OCI-LY7 (cell line): ENCODE measurements around the gene UNC13A. TPM values are rescaled to one million over a fixed set of nuclear protein-coding genes. Genes with fewer than 3 reads are reported as not detected.
A peak's percentile ranks its signal among the peaks of the same experiment; 100 is the strongest.

ENCODE experiments used
- BruUV-seq: library from RNA; stranded (reverse); fragments of 400-500 nt; replicated peaks from 2 replicates; lab custom pipeline; 2021; lab: Mats Ljungman, UMichigan
- CTCF ChIA-PET: fragments of 300-600 bp; sonication (Branson Sonifier 250); formaldehyde crosslinking; loops from one replicate; lab custom pipeline; 2022; ENCODE audit warnings: antibody characterized with exemption; ENCODE audit not compliant: unreplicated experiment; lab: Charles Lee
- POLR2A ChIA-PET: fragments of 300-600 bp; sonication (Branson Sonifier 250); formaldehyde crosslinking; loops from one replicate; lab custom pipeline; 2022; ENCODE audit warnings: antibody characterized with exemption; lab: Charles Lee
- DNase-seq: peaks from one replicate; pipeline ENCODE4 v3.0.0-alpha.2; 2015; ENCODE audit warnings: low spot score
- H2AFZ ChIP-seq: fragments of 200-600 bp; sonication (generic), shearing (Covaris generic); 2 replicates; pipeline ENCODE4 v1.6.1; 2014; ENCODE audit warnings: mild to moderate bottlenecking, antibody characterized with exemption, low read length, moderate library complexity
- H3K27ac ChIP-seq: fragments of 200-600 bp; sonication (generic); 2 replicates; pipeline ENCODE4 v1.5.1; 2014; ENCODE audit warnings: mixed run types, low read depth, mild to moderate bottlenecking, moderate library complexity, low read length, inconsistent platforms; ENCODE audit not compliant: poor library complexity, severe bottlenecking
- H3K36me3 ChIP-seq: fragments of 200-600 bp; sonication (generic); 2 replicates; pipeline ENCODE4 v1.6.1; 2014; ENCODE audit warnings: mild to moderate bottlenecking, antibody characterized with exemption, low read length, moderate library complexity, mixed read lengths; ENCODE audit not compliant: insufficient read depth
- H3K4me1 ChIP-seq: fragments of 200-600 bp; sonication (generic); 2 replicates; pipeline ENCODE4 v1.5.1; 2014; ENCODE audit warnings: mild to moderate bottlenecking, low read length; ENCODE audit not compliant: insufficient read depth, poor library complexity, severe bottlenecking
- H3K4me2 ChIP-seq: fragments of 200-600 bp; sonication (generic); 2 replicates; pipeline ENCODE4 v1.6.1; 2014; ENCODE audit warnings: mild to moderate bottlenecking, low read length
- H3K4me3 ChIP-seq: fragments of 200-600 bp; sonication (generic); 2 replicates; pipeline ENCODE4 v1.5.1; 2014; ENCODE audit warnings: mild to moderate bottlenecking, low read depth, low read length; ENCODE audit not compliant: poor library complexity, severe bottlenecking
- H3K79me2 ChIP-seq: fragments of 200-600 bp; sonication (generic); 2 replicates; pipeline ENCODE4 v1.6.1; 2016; ENCODE audit warnings: low read depth, mild to moderate bottlenecking, low read length, moderate library complexity, mixed read lengths; ENCODE audit not compliant: insufficient read depth
- H3K9me2 ChIP-seq: fragments of 200-600 bp; sonication (generic); 2 replicates; pipeline ENCODE4 v1.6.1; 2016; ENCODE audit warnings: mild to moderate bottlenecking, low read length, mixed read lengths; ENCODE audit not compliant: insufficient read depth
- H3K9me3 ChIP-seq: fragments of 200-600 bp; sonication (generic); 2 replicates; pipeline ENCODE4 v1.6.1; 2014; ENCODE audit warnings: mild to moderate bottlenecking, mixed run types, low read length, mixed read lengths
- H4K20me1 ChIP-seq: fragments of 200-600 bp; sonication (generic); 2 replicates; pipeline ENCODE4 v1.6.1; 2014; ENCODE audit warnings: mild to moderate bottlenecking, antibody characterized with exemption, low read length, moderate library complexity, mixed read lengths; ENCODE audit not compliant: insufficient read depth
- CTCF ChIP-seq: fragments of 200-600 bp; sonication (generic); conservative IDR thresholded peaks from 2 replicates; pipeline ENCODE4 v1.5.1; 2014; ENCODE audit warnings: mild to moderate bottlenecking, antibody characterized with exemption, low read length, moderate library complexity, mixed read lengths
- EZH2phosphoT487 ChIP-seq: fragments of 200-600 bp; sonication (generic); IDR thresholded peaks from 2 replicates; pipeline ENCODE4 v1.6.1; 2018; ENCODE audit warnings: low read depth, borderline replicate concordance, mild to moderate bottlenecking, mixed run types, antibody characterized with exemption, low read length, moderate library complexity, mixed read lengths
- intact Hi-C: fragments of 100-400 bp; cut with micrococcal nuclease; formaldehyde crosslinking; loops from one replicate; pipeline ENCODE4 v1.10.0; 2022; ENCODE audit not compliant: unreplicated experiment
- total RNA-seq, 2 experiments: library from RNA; depleted of rRNA in 1 of 2; stranded (reverse); fragments of >200 nt in 1 of 2; shearing (Covaris generic) in 1 of 2; gene quantifications; 2 replicates each; pipeline ENCODE4 v1.2.3, GENCODE V29; 2014 to 2022

Gene UNC13A
- total RNA-seq, 2 experiments from 2014 or later: 0.72 to 0.92 TPM

DNA sequence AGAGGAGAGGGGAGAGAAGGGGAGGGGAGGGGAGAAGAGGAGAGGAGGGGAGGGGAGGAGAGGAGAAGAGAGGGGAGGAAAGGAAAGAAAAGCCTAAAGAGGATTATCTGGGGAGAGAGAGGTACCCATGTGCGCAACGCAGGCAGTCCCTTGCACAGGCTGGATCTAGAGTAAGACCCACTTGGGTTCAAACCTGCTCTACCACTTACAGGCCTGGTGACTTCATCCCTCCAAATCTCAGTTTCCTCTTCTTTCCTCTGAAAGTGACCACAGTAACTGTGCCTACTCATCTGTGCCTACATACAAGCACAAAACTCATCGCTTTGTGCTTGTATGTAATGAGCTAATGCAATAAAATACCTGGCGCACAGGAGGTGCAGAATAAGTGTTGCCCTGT lies 30.4 kb upstream of the UNC13A start:
- H3K79me2 ChIP-seq: peaks cover 17% of the 10 kb centered on the region
- no TSS peak for BruUV-seq
- H4K20me1 ChIP-seq: peaks cover 5% of the 10 kb centered on the region; the same call in 1 of the 2 replicates
- no peak for DNase-seq
- POLR2A ChIA-PET: interaction anchor here (0.6 to 2.1 kb wide), 9 partner anchors 9 to 141 kb away, joined by 3 to 8 read pairs (median 3); partner anchors contain the start of gene FCHO1
- TF ChIP-seq EZH2phosphoT487: no peak
- TF ChIP-seq CTCF: no peak
- no peaks in the 10 kb centered on the region for H3K9me2 ChIP-seq
- peak overlapping the region; percentile 95 for H3K4me3 ChIP-seq
- CTCF ChIA-PET: interaction anchor here (0.8 to 1.1 kb wide), 2 partner anchors 36 to 48 kb away, joined by 3 to 4 read pairs; no protein-coding TSS in a partner anchor
- H3K36me3 ChIP-seq: peaks cover 15% of the 10 kb centered on the region; the same call in 1 of the 2 replicates
- H3K4me2 ChIP-seq: peak overlapping the region; percentile 99
- H3K9me3 ChIP-seq: no peaks in the 10 kb centered on the region
- H3K4me1 ChIP-seq: peaks cover 33% of the 10 kb centered on the region
- peak overlapping the region; percentile 86; the same call in 1 of the 2 replicates for H2AFZ ChIP-seq
- peak overlapping the region; percentile 20 for H3K27ac ChIP-seq
- intact Hi-C loops: loop anchor here (5.0 kb wide), 1 partner anchor 139 kb away; the partner anchor contains the start of gene RPL18A

- peaks cover 6% of the 10 kb centered on the region; the same call in 1 of the 2 replicates for H3K36me3 ChIP-seq
- intact Hi-C loops: loop anchor here (5.0 kb wide), 1 partner anchor 141 kb away; the partner anchor contains the start of gene RPL18A
- CTCF ChIA-PET: no interaction called here
- no peak overlapping the region for H3K4me3 ChIP-seq
- POLR2A ChIA-PET: no interaction called here
- peak; percentile 36 for DNase-seq
- peaks cover 5% of the 10 kb centered on the region; the same call in 1 of the 2 replicates for H4K20me1 ChIP-seq
- H2AFZ ChIP-seq: no peak overlapping the region
- H3K4me1 ChIP-seq: peaks cover 26% of the 10 kb centered on the region
- H3K27ac ChIP-seq: no peak overlapping the region
- H3K9me3 ChIP-seq: no peaks in the 10 kb centered on the region
- H3K4me2 ChIP-seq: no peak overlapping the region
- peak; percentile 68 for TF ChIP-seq CTCF
- no peak for TF ChIP-seq EZH2phosphoT487
- peaks cover 17% of the 10 kb centered on the region for H3K79me2 ChIP-seq
- no TSS peak for BruUV-seq
- no peaks in the 10 kb centered on the region for H3K9me2 ChIP-seq
Measured at GRCh38 chr19:17716309-17716929, 28.3 kb upstream of the UNC13A start.

- no peaks in the 10 kb centered on the region for H3K79me2 ChIP-seq
- no peak for DNase-seq
- H2AFZ ChIP-seq: no peak overlapping the region
- no peak overlapping the region for H3K4me3 ChIP-seq
- no peaks in the 10 kb centered on the region for H4K20me1 ChIP-seq
- no peaks in the 10 kb centered on the region for H3K9me2 ChIP-seq
- no TSS peak for BruUV-seq
- no peaks in the 10 kb centered on the region for H3K36me3 ChIP-seq
- H3K9me3 ChIP-seq: no peaks in the 10 kb centered on the region
- POLR2A ChIA-PET: no interaction called here
- intact Hi-C loops: no loop called here
- H3K4me2 ChIP-seq: no peak overlapping the region
- no peaks in the 10 kb centered on the region for H3K4me1 ChIP-seq
- no peak for TF ChIP-seq CTCF
- TF ChIP-seq EZH2phosphoT487: no peak
- CTCF ChIA-PET: no interaction called here
- H3K27ac ChIP-seq: no peak overlapping the region
Measured at GRCh38 chr19:17711851-17712250, 23.7 kb upstream of the UNC13A start.
